Activated naive CD8-positive, alpha-beta T cell (primary cell): ENCODE measurements around the gene SPTB.

Source experiments
- H3K27ac Mint-ChIP-seq: one replicate; pipeline ENCODE4 v1.8.0; 2021; ENCODE audit warnings: mixed read lengths
- H3K27me3 Mint-ChIP-seq: one replicate; pipeline ENCODE4 v1.8.0; 2021; ENCODE audit warnings: mixed read lengths
- H3K36me3 Mint-ChIP-seq: one replicate; pipeline ENCODE4 v1.8.0; 2021; ENCODE audit warnings: mixed read lengths
- H3K4me1 Mint-ChIP-seq: one replicate; pipeline ENCODE4 v1.8.0; 2021; ENCODE audit warnings: low read depth, mixed read lengths
- H3K4me3 Mint-ChIP-seq: one replicate; pipeline ENCODE4 v1.8.0; 2021; ENCODE audit warnings: mild to moderate bottlenecking, mixed read lengths
- H3K9me3 Mint-ChIP-seq: one replicate; pipeline ENCODE4 v1.8.0; 2021; ENCODE audit warnings: low read depth, mixed read lengths

The SPTB gene

DNA sequence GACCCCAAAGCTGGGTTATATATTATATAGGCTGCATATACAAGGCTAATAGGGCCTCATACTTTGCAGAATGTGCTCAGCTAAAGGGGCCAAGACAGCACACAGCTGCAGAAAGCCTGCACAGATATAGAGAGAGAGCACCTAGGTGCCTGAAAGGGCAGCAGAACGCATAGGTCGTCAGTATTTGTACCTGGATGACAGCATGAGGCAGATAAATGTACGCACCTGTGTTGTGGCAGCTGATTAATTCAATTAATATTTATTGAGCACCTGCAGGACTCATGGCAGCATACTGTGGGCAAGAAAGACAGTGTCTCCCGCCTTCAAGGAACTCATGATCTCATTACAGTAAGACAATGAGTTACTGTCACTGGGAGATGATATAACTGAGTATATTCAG lies 33.4 kb downstream of the SPTB start:
- H3K36me3 Mint-ChIP-seq = no peaks in the 10 kb centered on the region
- H3K9me3 Mint-ChIP-seq = no peaks in the 10 kb centered on the region
- H3K4me1 Mint-ChIP-seq = peaks cover 4% of the 10 kb centered on the region
- H3K27ac Mint-ChIP-seq = no peak overlapping the region
- no peak overlapping the region for H3K4me3 Mint-ChIP-seq
- H3K27me3 Mint-ChIP-seq = peaks cover 15% of the 10 kb centered on the region

DNA sequence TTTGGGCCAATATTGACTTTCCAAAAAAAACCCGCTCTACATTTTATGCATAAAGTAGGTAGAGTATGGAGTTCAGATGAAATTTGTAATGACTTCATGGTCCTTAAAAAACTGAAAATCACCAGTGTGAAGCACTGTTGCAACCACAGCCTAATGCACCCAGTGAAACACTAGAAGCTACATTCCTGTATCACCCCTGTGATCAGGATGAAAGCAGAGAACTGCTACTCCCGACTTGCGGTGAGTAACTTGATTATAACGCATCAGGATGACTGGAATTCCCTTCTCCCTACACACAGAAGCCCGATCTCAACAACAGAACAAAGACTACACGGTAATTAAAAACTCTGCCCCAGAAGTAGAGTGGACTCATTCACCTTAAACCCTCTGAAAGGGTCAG lies 33.8 kb downstream of the SPTB start:
- Mint-ChIP-seq H3K4me1 (peaks cover 4% of the 10 kb centered on the region), H3K36me3 (no peaks in the 10 kb centered on the region), H3K27me3 (peaks cover 19% of the 10 kb centered on the region)

DNA sequence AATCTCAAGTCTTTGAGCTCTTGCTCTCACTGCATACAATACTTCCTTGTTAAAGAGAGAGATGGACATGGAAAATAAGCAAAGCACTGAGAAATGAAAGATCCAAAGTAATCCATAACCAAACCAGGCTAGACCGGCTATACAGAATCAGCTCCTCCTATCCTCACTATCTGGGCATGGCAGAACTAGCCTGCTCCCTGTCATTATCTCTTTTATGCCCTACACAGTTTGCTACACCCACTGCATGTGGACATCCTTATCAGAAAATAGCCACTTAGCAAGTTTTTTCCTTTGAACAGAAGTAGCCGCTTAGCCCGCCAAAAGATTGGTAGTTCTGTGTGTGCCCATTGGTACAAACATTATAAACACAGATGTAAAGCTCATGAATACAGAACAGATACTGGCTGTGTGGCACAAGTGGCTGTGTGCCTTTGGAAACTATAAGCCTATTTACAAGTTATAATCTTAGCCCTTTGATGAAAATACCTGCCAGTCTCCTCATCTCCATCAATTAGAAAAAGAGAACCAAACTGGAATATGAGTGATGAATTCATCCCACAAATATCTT lies 34.7 kb downstream of the SPTB start:
- no peak overlapping the region for H3K4me3 Mint-ChIP-seq
- H3K27me3 Mint-ChIP-seq = peaks cover 20% of the 10 kb centered on the region
- H3K9me3 Mint-ChIP-seq = no peaks in the 10 kb centered on the region
- H3K27ac Mint-ChIP-seq = no peak overlapping the region
- peaks cover 4% of the 10 kb centered on the region for H3K4me1 Mint-ChIP-seq
- H3K36me3 Mint-ChIP-seq = no peaks in the 10 kb centered on the region

More for the DNA sequence above, 33.8 kb downstream of the SPTB start:
- Mint-ChIP-seq H3K4me3 (no peak overlapping the region), H3K27ac (no peak overlapping the region), H3K9me3 (no peaks in the 10 kb centered on the region)

DNA sequence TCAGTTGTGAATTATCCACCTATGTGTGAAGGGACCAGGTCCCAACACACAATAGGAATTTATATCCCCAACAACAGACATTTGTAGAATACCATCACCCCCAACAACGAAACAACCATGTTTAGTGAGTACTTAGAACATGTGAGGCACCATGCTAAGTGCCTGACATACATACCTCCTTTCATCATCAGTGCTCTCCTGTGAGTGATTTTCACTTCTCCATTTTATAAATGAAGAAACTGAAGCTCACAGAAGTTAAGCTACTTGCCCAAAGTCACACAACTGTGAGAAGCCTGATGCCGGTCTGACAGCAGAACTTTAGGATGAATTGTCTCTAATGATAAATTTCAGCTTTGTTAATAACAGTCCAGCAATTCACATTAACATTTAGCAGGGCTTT lies 35.4 kb downstream of the SPTB start:
- Mint-ChIP-seq H3K27me3 (peaks cover 20% of the 10 kb centered on the region), H3K27ac (no peak overlapping the region), H3K9me3 (no peaks in the 10 kb centered on the region)

DNA sequence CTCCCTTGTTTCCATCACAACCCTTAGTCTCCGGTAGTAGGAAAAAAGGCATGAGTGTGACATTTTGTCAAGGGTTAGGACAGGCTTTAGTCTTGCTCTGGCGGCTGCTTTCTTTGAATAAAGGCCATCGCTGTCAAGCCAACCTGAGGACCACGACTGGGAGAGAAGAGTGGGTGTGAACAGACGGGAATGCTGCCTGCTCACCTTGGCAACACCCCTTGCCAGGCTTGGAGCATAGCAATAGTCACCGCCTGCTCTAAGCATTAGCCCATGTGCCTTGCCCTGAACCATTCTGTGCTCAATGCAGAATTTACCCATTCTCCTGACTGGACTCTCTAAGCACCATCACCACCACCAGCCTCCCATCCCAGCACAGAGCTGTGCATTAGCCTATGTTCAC lies 36.2 kb downstream of the SPTB start:
- no peaks in the 10 kb centered on the region for H3K9me3 Mint-ChIP-seq
- H3K36me3 Mint-ChIP-seq = no peaks in the 10 kb centered on the region
- H3K27me3 Mint-ChIP-seq = peaks cover 23% of the 10 kb centered on the region
- peaks cover 4% of the 10 kb centered on the region for H3K4me1 Mint-ChIP-seq
- no peak overlapping the region for H3K27ac Mint-ChIP-seq
- no peak overlapping the region for H3K4me3 Mint-ChIP-seq

More for the DNA sequence above, 35.4 kb downstream of the SPTB start:
- Mint-ChIP-seq H3K4me3 (no peak overlapping the region), H3K36me3 (no peaks in the 10 kb centered on the region), H3K4me1 (peaks cover 4% of the 10 kb centered on the region)

DNA sequence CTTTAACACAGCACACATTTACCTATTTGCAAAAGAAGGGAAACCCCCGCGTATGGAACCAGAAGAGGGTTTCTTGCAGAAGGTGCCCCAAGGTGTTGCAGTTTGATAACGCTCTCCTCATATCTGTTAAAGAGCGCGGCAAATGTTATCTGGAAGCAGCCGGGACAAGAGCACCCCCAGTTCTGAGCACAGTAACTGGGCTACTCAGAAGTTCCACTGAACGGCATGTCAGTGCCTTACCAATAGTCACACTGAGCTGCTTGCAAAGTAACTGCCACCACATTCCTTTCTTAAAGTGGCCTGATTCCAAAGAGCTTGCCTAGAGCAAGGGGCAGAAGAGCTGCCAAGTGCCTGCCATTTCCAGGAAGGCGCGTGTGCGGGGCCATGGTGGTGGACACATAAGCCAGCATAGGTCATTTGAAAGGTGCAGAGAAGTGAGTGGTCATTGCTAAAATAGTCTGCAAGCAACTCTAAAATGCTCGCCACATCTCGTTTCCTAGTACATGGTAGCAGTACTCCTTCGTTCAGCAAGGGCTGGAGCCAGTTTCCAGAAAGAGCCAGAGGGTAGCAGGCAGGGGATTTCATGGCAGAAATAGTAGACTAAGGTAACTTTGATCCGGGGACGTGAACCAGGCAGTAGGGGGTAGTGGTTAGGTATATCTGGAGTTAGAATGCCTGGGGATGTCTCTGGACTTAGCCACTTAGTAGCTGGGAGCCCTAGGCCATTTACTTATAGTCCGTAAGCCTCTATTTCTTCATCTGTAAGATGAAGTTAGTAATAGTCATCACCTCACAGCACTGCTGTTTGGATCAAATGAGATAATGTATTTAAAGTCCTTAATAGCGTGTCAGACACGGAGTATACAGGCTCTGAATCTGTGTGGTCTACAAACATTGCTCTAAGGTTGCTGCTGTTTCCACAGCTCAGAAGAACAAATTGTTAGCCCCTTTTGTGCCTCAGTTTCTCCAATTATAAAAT lies 37.6 kb downstream of the SPTB start:
- Mint-ChIP-seq H3K27me3 (peaks cover 20% of the 10 kb centered on the region), H3K4me3 (no peak overlapping the region), H3K36me3 (no peaks in the 10 kb centered on the region), H3K4me1 (no peaks in the 10 kb centered on the region), H3K9me3 (no peaks in the 10 kb centered on the region), H3K27ac (no peak overlapping the region)

DNA sequence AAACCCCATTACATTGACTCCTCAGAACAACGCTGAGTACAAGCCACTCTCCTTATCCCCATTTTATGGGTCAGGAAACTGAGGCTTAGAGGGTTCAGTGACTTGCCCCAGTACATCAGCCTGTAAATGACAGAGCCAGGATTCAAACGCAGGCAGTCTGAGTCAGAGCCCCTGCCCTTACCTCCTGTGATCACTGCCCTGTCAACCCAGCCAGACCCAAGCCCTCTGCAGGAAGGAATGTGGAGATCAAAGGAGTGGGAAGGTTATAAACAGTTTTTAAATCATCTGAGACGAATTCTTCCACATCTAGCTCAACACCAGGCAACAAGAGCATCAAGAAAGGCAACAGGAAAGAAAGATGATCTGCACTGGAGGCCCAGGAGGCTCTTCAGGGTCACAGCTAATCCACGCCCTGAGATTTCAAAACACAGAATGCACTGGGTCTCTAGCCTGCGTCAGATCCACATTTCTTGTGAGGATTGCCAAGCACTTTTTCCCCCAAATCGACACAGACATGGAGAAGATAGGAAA lies 38.5 kb downstream of the SPTB start:
- Mint-ChIP-seq H3K36me3 (no peaks in the 10 kb centered on the region), H3K4me3 (no peak overlapping the region), H3K27me3 (peaks cover 20% of the 10 kb centered on the region), H3K9me3 (no peaks in the 10 kb centered on the region), H3K4me1 (no peaks in the 10 kb centered on the region), H3K27ac (no peak overlapping the region)

DNA sequence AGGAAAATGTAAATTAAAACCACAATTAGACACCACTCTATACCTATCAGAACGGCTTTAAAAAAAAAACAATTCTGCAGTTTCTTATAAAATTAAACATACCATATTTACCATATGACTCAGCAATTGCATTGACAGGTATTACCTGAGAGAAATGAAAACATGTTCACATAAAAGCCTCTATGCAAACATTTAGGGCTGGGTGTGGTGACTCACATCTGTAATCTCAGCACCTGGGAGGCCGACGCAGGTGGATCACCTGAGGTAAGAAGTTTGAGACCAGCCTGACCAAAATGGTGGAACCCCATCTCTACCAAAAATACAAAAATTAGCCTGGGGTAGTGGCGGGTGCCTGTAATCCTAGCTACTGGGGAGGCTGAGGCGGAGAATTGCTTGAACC lies 41.1 kb downstream of the SPTB start:
- Mint-ChIP-seq H3K27me3 (peaks cover 13% of the 10 kb centered on the region), H3K9me3 (no peaks in the 10 kb centered on the region), H3K27ac (no peak overlapping the region), H3K36me3 (no peaks in the 10 kb centered on the region), H3K4me1 (no peaks in the 10 kb centered on the region), H3K4me3 (no peak overlapping the region)

DNA sequence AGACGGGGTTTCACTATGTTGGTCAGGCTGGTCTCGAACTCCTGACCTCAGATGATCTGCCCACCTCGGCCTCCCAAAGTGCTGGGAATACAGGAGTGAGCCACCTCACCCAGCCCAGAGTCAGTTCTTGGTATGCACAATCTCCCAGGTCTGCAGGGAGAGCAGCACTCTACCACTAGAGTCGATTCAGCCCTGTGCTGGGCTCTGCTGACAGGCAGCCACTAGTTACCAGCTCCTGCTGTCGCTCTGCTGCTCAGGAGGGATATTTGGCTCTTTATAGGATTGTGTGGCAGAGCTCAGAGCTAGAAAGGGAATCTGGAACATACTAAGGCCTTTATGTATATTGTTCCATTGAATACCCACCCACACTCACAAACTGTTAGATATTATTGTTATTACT lies 44.3 kb downstream of the SPTB start:
- Mint-ChIP-seq H3K27me3 (peaks cover 5% of the 10 kb centered on the region), H3K9me3 (no peaks in the 10 kb centered on the region), H3K4me3 (no peak overlapping the region), H3K36me3 (no peaks in the 10 kb centered on the region), H3K4me1 (no peaks in the 10 kb centered on the region), H3K27ac (no peak overlapping the region)

DNA sequence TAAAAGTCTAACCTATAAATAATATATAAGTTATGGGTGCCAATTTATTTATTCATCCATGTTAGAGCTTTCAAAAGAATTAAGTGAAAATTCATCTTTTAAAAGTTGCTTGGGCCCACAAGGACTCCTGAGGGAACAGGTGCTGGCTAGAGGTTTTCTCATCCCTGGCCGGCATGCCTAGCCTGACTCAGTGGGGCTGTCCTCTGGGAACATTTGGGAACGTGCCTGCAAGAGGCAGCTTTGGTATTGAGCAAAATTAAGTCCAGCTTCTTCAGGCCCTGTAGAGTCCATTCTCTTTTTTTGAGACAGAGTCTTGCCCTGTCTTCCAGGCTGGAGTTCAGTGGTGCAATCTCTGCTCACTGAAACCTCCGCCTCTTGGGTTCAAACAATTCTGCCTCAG lies 44.7 kb downstream of the SPTB start:
- no peaks in the 10 kb centered on the region for H3K9me3 Mint-ChIP-seq
- no peaks in the 10 kb centered on the region for H3K36me3 Mint-ChIP-seq
- H3K27me3 Mint-ChIP-seq = peaks cover 5% of the 10 kb centered on the region
- H3K4me1 Mint-ChIP-seq = no peaks in the 10 kb centered on the region
- H3K4me3 Mint-ChIP-seq = no peak overlapping the region
- no peak overlapping the region for H3K27ac Mint-ChIP-seq

DNA sequence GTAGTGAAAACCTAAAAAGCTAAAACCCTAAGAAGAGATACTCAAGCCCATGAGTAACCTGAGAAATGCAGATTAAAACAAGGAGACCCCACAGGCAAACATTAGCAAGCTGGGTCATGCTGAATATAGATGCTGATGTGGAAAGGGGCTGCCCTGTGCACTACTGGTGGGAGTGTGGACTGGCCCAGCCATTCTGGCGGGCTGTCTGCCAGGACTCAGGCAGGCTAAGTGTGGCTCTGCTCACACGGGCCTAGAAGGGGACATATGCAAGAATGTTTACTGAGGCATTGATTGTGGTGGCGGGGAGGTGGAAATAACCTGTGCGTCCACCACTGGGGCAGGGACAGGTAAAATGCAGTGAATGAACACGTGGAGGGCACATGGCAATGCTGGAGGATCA lies 48.3 kb downstream of the SPTB start:
- Mint-ChIP-seq H3K36me3 (no peaks in the 10 kb centered on the region), H3K9me3 (no peaks in the 10 kb centered on the region), H3K4me1 (no peaks in the 10 kb centered on the region), H3K4me3 (no peak overlapping the region), H3K27ac (no peak overlapping the region), H3K27me3 (no peaks in the 10 kb centered on the region)

DNA sequence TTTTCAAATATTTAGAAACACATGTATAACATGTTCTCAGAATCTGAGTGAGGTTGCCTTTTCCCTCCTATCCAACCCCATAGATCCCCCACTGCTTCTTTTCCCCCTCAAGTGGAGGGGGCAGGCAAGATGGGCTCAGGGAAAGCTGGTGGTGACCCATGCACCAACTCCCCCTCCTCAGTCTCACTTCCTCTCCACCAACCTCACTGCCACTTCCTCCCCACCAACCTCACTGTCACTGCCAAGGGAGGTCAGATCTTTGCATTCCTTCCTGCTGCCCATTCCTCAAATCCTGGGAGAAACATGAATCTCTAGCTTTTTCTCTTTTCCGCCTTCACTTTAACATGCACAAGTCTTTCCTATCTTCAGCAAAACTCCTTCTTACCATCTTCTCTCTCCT lies 48.7 kb downstream of the SPTB start:
- no peaks in the 10 kb centered on the region for H3K4me1 Mint-ChIP-seq
- H3K4me3 Mint-ChIP-seq = no peak overlapping the region
- no peaks in the 10 kb centered on the region for H3K36me3 Mint-ChIP-seq
- H3K27ac Mint-ChIP-seq = no peak overlapping the region
- no peaks in the 10 kb centered on the region for H3K27me3 Mint-ChIP-seq
- H3K9me3 Mint-ChIP-seq = no peaks in the 10 kb centered on the region

DNA sequence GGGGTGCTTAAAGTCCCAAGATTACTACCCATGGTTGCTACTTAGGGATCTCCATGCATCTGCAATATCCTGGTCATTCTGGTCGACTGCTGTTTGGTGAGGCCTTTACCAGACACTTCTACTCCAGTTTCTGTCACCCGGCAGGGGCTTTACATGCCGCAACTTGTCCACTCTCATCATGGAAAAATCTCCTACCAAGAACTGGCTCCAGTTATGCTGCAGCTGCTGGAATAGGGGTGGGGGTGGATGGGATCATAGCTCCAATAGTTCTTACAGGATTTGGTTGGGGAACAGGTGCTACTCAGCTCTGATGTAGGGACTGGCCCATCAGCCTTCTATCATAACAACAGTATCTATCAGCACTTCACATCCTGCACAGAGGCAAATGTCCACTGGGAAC lies 51.6 kb downstream of the SPTB start:
- Mint-ChIP-seq H3K27me3 (peaks cover 3% of the 10 kb centered on the region), H3K27ac (no peak overlapping the region), H3K36me3 (no peaks in the 10 kb centered on the region), H3K4me3 (no peak overlapping the region), H3K4me1 (peaks cover 4% of the 10 kb centered on the region), H3K9me3 (no peaks in the 10 kb centered on the region)

DNA sequence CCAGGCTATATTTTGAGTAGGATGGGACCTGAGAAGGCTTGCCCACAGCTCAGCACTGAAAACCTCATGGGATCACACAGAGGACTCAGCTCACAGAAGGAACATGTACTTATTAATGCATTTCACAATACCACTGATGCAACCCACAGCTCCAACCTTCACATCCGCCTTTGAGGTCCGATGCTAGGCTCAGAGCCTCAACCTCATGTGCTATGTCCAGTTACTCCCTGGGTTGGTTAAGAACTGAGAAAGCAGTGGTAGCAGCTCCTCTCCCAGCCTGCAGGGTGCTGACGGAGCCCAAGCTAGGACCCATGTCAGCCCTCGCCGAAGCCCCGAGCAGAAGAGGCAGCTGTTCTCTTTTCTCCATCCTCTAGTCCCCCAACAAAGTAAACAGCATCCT lies 52.9 kb downstream of the SPTB start:
- Mint-ChIP-seq H3K27me3 (peaks cover 4% of the 10 kb centered on the region), H3K9me3 (no peaks in the 10 kb centered on the region), H3K36me3 (no peaks in the 10 kb centered on the region), H3K27ac (no peak overlapping the region), H3K4me1 (peaks cover 5% of the 10 kb centered on the region), H3K4me3 (no peak overlapping the region)

DNA sequence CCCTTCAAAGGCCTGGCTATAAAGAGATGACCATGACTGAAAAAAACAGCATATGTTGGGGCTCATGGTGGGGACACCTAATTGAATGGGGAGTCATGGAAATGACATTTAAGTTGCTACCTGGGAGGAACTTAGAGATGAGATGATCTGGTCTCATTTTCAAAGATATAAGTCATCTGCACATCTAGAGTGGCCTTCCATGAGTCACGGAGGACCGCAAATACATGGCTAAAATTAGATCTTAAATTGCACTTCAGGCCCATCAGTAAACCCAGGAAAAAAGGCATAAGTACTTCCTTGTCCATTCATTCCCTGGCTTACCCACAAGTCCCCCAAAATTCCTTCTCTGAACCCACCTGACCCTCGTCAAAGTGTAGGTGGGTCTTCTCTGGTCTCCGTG lies 53.4 kb downstream of the SPTB start:
- no peak overlapping the region for H3K27ac Mint-ChIP-seq
- no peak overlapping the region for H3K4me3 Mint-ChIP-seq
- H3K36me3 Mint-ChIP-seq = no peaks in the 10 kb centered on the region
- H3K27me3 Mint-ChIP-seq = peaks cover 4% of the 10 kb centered on the region
- H3K9me3 Mint-ChIP-seq = no peaks in the 10 kb centered on the region
- peaks cover 5% of the 10 kb centered on the region for H3K4me1 Mint-ChIP-seq
